ENCODE data around the gene KCNAB1.

DNA sequence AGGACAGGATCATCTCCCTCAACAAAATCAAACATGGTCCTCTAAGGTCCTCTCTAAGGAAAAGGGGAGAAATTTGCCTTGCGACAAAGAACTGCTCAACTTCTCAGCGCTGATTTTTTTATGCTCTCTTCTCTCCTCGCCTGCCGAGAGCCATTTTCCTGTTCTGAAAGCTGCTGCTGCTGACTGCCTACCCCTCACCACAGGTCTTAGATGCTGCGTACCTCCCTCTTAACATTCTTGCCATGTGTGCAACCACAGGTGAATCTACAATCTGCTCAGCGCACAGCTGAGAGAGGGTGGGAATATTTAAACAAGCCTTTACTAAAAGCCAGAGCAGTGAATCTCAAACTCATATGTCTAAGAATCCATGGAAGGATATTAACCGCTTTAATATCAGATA lies 223.8 kb downstream of the KCNAB1 start:
- TF ChIP-seq, protein P1, sequence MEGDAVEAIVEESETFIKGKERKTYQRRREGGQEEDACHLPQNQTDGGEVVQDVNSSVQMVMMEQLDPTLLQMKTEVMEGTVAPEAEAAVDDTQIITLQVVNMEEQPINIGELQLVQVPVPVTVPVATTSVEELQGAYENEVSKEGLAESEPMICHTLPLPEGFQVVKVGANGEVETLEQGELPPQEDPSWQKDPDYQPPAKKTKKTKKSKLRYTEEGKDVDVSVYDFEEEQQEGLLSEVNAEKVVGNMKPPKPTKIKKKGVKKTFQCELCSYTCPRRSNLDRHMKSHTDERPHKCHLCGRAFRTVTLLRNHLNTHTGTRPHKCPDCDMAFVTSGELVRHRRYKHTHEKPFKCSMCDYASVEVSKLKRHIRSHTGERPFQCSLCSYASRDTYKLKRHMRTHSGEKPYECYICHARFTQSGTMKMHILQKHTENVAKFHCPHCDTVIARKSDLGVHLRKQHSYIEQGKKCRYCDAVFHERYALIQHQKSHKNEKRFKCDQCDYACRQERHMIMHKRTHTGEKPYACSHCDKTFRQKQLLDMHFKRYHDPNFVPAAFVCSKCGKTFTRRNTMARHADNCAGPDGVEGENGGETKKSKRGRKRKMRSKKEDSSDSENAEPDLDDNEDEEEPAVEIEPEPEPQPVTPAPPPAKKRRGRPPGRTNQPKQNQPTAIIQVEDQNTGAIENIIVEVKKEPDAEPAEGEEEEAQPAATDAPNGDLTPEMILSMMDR (conservative IDR thresholded peaks at IDR 0.05 in 1 of 2, IDR thresholded peaks at IDR 0.05 in 1 of 2; ENCODE audit: low read depth in 1 of 2, low read length in 2 of 2) = no peak
- TF ChIP-seq EZH2 (IDR thresholded peaks at IDR 0.05; ENCODE audit: low read length, missing control alignments) = no peak

Data from fibroblast of lung (primary cell).